HG03469 (cell line): Measurements from ENCODE around the gene PLA2G5.
"Not testable (repeated sequence)": the region's sequence is repeated elsewhere in the genome, so short reads cannot be mapped to it uniquely, and the experiment has no call there.

ENCODE experiments used
- ATAC-seq: cut with Tn5 transposase; IDR thresholded peaks from one replicate; pipeline ENCODE4 v1.9.1; 2021; ENCODE audit warnings: mild to moderate bottlenecking, moderate library complexity, moderate number of reproducible peaks; ENCODE audit not compliant: unreplicated experiment

Gene PLA2G5, protein sequence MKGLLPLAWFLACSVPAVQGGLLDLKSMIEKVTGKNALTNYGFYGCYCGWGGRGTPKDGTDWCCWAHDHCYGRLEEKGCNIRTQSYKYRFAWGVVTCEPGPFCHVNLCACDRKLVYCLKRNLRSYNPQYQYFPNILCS

DNA sequence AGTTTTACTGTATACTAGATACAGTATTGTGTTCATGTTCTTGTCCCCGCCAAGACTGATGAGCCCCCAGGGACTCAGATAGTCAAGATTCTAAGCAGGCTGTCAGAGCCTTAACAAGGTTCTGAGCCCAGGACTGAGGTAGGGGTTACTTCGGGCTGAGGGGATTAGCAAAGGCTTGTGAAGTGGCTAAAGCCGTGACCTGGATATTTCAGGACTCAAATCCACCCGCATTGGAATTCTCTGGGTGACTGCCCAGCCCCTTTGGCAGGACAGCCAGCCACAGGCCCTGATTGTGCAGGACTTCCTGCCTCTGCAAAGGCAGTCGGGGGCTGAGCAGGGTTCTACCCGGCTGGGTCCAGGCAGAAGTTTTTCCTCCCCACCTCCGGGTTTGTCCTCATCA is at the start of gene PLA2G5:
Gene PLA2G5, plus strand, starts transcription at position 321 of the 400 bp plus-strand sequence. CDS start 14,637 bp downstream, outside the sequence.
- no peak for ATAC-seq

DNA sequence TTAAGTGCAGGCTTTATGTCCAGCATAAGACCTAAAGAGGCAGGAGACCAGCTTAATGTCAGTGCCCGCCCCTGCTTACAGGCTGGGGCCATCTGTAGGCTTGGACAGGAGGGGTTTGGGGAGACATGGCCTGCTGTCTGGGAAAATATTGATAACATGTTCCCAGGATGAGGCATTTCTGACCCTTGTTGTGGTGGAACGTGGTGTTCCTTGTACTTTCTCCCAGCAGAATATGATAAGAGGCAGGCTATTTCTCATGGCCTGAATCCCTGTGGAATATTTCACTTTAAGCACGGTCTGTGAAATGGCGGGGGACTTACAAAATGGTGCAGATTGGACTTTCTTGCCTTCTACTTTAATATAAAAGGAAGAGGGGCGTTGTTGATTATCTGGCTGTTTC is 41.9 kb upstream of the PLA2G5 start:
- ATAC-seq: no peak

DNA sequence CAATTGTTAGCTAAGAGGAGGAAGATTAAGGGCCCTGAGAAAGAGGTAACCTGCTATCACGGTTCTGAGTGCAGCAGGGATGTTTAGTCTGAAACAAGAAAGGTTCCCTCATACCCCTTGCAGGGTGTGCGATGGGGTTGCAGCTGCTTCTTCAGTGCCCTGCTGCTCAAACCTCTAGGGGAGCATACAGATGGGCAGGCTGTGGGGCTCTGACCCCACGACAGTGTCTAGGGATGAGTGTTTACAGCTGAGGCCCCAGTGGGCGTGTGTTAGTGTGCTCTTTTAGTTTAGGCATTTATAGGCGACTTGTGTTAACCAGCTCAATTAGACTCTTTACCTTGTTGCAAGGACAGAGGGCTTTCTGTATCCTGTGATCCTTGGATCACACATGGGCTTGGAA is 41.3 kb upstream of the PLA2G5 start:
- ATAC-seq: no peak

DNA sequence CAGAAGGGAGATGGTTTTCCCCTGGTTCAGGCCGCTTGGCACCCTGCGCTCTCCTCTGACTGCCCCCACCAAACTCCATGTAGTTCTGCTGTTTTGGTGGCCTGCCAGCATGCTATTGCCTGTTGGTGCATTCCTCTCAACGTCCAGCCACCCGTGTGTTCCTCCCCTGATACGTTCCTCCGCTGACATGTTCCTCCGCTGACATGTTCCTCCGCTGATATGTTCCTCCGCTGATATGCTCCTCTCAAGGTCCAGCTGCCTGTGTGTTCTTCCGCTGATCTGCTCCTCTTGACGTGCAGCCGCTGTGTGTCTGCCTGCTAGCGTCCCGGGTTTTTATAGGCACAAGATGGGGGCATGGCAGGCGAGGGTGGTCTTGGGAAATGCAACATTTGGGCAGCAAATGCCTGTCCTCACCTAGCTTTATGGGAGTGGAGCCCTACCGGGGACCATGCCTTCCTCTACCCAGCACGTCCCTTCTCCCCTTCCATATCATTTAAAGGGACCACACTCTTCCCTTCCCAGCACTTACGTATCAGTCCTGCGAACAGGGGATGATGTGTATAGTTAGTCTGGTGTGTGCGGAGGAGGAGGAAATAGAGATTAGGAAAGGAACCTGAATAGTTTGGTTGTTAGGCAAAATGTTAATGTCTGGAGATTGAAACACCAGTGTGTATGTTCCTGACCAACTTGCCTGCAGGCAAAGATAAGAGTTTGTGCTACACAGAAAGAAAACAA is 40.6 kb upstream of the PLA2G5 start:
- ATAC-seq: no peak

DNA sequence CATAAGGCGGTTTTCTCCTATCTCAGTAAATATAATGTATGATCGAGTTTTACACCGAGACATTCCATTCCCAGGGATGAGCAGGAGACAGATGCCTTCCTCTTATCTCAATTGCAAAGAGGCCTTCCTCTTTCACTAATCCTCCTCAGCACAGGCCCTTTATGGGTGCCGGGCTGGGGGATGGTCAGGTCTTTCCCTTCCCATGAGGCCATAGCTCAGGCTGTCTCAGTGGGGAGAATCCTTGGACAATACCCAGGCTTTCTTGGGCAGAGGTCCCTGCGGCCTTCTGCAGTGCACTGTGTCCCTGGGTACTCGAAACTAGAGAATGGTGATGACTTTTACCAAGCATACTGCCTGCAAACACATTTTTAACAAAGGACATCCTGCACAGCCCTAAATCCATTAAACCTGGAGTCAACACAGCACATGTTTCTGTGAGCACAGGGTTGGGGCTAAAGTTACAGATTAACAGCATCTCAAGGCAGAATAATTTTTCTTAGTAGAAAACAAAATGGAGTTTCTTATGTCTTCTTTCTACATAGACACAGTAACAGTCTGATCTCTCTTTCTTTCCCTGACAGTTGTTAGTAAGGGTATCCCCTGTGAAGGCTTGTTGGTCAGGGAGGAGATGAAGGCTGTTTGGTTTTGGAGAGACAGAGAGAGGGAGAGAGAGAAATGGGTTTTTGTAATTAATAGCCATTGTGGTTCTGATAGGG is 39.4 kb upstream of the PLA2G5 start:
- not testable (repeated sequence) for ATAC-seq

DNA sequence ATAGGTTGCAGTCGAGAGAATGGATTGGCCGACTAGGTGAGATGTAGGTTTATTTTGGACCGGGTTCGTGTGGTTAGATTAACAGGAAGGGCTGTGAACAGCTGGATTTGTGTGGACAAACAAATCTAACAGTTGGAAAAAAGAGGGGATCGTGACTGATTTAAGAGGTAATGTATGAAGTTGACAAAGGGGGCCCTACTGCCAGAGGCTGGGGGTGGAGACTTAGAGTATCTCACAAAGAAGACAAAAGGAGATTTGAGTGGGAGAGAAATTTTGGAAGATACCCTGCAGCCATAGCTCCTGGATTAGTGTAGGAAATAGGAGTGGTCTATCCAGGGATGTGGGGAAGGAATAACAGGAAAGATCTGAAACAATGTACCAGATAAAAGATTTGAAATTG is 38.8 kb upstream of the PLA2G5 start:
- ATAC-seq: no peak

DNA sequence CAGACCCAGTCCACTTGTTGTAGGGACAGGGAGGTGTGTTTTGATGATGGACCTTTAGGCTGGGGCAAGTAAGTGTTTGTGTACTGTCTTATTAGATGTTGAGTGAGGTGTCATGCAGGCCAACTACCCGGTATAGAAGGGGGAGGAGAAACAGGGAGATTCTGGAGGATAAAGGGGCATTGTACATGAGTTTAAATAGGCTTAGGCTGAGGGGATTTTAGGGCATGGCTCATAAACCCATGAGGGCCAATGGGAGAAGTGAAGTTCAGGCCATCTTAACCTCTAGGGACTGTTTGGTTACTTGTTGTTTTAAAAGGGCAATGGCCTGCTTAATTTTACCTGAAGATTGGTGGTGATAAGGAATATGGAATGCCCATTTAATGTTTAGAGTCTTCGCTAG is 38.2 kb upstream of the PLA2G5 start:
- no peak for ATAC-seq

DNA sequence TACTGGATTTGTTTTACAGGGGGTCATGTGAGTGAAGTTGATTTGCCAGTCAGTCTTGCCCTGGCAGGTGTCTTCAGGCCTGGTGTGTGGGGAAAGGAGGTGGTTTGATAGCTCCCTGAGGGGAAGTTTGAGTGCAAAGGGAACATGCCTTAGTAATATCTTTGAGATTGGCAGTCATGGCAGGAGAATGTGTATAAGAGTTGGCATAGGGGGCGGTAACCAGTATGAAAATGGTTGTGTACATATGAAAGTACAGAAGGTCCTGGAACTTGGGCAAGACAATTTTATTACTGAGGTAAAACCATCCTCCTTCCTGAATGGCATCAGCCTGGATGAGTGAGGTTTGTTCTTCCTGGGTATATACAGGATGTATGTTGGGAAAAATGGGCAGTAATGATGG is 37.6 kb upstream of the PLA2G5 start:
- ATAC-seq: no peak

DNA sequence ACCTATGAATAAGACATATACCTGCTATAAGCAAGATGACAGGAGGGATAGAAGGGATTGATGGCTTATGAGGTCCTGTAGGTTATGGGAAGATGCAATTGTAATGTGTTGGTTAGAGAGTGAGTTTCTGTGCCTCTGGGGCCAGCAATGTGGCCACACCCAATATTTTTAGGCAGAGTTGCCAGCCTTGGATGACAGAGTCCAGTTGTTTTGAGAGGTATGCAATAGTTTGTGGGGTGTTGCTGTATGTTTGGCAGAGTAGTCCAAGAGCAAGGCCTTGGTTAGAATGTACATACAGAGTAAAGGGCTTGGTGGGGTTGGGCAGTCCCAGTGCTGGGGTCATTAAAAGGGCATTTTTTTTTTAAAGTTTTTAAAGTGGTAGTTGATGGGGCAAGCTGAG is 36.6 kb upstream of the PLA2G5 start:
- no peak for ATAC-seq

DNA sequence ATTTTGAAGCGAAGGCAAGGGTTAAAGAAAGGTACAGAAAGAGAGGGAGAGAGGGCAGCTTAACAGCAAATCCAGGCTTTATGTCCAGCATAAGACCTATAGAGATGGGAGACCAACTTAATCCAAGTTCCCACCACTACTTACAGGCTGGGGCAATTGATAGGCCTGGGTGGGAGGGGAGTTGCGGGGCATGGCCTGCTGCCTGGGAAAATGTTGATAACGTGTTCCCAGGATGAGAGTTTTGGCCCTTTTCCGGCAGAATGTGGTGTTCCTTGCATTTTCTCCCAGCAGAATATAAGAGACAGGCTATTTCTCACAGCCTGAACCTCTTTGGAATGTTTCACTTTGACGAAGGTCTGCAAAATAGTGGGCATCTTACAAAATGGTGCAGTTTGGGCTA is 34.9 kb upstream of the PLA2G5 start:
- no peak for ATAC-seq

DNA sequence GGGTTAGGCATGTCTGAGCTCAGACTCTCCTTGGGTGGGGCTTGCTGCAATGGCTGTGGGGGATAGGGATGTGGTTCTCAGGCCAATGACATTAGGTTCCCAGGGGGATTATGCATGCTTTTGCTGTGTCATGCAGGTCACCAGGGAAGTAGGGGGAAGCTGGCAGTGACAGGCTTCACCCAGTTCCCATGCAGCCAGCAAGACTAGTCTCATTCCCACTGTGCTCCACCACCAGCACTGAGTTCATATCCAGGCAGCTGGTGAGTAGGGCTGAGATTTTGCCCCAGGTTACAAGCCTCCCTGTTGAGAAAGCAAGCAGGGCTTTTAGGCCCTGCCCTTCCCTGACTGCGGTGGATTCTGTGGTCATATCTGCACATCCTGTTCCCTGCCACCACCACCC is 32.1 kb upstream of the PLA2G5 start:
- ATAC-seq: no peak

DNA sequence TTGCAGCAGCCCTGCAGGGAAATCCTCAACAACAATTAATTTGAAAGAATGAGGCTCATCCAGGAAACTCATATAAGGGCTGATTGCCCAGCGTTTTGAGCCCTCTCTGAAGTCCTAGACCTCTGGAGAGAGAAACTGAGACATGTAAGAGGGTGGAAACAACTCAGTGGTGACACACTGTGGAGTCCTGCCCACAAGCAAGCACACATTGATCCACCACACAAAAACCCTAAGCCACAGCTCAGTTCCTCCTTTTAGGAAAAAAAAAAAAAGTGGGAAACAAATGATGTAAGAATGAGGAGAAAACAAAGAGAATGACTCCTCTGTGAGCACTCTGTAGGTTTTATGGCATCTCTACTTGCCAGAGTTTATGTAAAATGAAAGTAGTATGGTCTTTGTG is 22.9 kb upstream of the PLA2G5 start:
- no peak for ATAC-seq

DNA sequence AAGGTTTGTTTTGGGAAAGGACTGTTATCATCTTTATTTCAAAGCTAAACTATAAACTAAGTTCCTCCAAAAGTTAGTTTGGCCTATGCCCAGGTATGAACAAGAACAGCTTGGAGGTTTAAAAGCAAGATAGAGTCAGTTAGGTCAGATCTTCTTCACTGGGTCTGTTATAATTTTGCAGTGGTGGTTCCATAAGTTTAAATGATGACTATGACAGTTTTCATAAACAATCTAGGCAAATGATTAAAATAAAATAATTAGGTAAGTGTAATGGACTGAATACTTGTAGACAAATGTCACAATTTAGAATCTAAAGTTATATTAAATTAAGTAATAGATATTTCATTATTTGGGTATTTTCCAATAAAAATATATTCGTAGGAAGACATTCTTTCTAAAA is 21.4 kb upstream of the PLA2G5 start:
- no peak for ATAC-seq

DNA sequence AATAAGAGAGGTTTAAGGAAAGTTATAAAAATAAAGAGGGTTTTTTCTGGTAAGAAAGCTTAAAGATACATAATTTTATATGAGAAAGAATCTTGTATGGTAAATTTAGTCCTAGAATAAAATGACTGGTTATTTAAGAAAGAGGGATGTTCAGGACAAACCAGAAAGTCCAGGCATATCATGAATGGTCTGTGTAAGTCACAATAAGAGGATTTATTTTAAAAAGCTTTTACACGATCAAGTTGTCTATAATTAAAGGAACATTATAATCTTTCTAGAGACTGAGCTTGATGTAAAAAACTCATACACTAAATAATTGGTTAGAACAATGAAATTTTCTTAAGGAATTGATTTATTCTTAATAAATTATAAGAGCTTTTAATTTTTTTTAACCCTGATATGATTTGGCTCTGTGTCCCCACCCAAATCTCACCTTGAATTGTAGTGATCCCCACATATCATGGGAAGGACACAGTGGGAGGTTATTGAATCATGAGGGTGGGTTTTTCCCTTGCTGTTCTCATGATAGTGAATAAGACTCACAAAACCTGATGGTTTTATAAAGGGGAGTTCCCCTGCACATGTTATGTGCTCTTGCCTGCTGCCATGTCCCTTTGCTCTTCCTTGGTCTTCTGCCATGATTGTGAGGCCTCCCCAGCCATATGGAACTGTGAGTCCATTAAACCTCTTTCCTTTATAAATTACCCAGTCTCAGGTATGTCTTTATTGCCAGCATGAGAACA is 20.8 kb upstream of the PLA2G5 start:
- ATAC-seq: not testable (repeated sequence)

DNA sequence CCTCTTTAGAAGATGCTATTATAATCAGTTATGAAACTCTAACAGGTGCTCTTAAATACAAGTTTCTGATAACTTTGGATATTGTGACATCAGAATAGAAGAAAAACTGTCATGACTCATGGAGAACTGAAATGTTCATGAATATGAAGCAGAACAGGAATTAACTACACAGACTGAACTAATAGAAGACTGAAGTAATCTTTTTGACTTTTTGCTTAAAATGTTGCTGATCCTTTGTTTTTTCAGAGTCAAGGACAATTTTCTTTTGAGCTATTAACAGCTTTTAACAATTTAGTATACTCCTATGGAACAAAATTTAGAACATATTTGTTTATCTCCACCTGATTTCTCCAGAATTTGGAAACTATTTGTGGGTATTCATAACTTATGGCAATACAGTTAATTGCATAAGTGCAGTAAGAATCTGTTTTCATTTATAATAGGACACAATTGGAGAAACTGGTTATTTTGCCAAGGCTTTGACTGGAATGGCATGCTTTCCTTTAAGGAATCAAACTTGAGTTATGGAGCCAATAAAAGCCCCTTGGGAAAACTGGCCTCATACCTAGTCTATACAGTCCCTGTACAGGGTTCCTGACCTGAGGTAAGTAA is 18.7 kb upstream of the PLA2G5 start:
- ATAC-seq: no peak

DNA sequence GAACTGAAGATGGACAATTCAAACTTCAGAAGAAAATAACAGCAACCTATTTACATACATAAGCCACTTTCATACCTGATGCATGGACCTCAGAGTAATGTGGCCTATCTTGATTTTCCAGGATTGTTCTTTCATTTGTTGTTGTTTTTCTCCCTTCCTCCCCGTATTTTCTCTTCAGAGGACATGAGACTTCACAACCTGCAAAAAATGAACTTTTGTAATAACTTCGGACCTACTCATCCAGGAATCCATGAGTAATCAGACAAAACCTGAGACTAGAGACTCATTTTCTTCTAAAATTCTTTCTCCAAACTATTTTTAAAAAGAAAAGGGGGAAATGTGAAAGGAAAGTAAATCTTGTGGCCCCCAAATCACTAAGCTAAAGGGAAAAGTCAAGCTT is 17.6 kb upstream of the PLA2G5 start:
- ATAC-seq: no peak

DNA sequence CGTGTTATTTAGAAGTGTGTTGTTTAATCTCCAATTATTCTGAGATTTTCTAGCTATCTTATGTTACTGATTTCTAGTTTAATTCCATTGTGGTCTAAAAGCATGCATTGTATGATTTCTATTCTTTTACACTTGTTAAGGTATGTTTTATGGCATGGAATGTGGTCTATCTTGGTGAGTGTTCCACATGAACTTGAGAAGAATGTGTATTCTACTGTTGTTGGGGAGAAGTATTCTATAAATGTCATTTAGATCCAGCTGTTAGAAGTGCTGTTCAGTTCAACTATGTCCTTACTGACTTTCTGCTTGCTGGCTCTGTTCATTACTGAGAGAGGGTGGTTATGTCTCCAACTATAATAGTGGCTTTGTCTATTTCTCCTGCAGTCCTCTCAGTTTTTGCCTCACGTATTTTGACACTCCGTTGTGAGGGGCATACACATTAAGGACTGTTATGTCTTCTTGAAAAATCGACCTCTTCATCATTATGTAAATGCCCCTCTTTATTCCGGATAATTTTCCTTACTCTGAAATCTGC is 12.0 kb upstream of the PLA2G5 start:
- no peak for ATAC-seq

DNA sequence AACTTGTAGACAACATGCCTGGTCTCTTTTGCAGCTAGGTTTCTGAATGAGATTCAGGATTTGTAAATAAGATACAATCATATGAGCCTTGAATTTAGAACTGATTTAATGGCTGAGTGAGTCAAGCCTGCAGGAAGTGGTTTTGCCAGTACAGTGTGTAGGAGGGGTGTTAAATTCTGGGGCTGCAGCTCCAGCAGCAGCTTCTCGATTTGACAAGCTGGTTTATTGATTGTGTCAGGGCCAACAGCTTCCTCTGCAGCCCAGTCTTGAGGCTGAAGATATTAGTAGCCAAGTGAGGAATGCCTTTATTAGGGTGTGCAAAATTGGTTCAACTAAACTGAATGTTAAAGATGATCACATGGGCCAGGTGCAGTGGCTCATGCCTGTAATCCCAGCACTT is 11.5 kb upstream of the PLA2G5 start:
- no peak for ATAC-seq

DNA sequence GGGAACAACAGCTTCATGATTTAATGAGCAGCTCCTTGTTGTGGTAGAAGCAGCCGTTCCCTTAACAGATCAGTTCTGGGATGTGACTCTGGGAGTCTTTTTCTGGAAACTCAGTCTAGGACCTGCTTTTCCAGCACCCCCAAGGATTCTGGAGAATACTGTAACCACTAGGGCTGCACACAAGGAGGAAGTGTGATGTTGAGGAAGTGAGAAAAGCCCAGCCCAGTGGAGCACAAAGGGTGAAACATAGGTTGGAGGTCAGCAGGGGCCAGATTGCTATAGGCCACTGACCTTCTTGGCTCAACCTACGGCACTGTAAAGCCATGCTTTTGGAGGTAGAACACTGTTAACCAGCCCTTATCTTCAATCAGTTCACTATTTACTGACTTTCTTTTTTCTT is 10.1 kb upstream of the PLA2G5 start:
- no peak for ATAC-seq

DNA sequence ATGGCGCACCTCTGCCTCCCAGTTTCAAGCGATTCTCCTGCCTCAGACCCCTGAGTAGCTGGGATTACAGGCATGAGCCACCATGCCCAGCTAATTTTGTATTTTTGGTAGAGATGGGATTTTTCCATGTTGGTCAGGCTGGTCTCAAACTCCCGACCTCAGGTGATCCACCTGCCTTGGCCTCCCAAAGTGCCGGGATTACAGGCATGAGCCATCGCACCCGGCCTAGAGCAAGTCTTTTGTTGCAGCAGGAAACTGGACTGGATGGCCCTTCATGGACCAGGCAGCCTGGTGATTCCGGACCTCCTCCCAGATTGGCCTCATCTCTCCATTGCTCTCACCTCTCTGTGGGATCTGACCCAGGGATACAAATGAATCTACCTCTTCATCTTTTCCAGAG is 9.2 kb upstream of the PLA2G5 start:
- ATAC-seq: not testable (repeated sequence)

DNA sequence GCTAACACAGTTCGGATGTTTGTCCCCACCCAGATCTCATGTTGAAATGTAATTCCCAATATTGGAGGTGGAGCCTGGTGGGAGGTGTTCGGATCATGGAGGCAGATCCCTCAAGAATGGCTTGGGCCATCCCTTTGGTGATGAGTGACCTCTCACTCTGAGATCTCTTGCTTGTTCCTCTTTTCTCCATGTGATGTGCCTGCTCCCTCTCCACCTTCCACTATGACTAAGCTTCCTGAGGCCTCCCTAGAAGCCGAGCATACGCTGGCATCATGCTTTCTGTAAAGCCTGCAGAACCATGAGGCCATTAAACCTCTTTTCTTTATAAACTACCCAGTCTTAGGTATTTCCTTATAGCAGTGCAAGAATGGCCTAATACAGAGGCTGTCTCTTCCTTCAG is 8.1 kb upstream of the PLA2G5 start:
- no peak for ATAC-seq
